ENCODE measurements around the gene SIPA1L2.

Gene SIPA1L2

GRCh38 chr1:232593717-232594502 lies 36.0 kb downstream of the SIPA1L2 start:
- no peak for DNase-seq (ENCODE audit: low read depth in 4 of 4, low spot score in 1 of 4)

GRCh38 chr1:232591344-232591743 lies 38.6 kb downstream of the SIPA1L2 start:
- no peak for DNase-seq (ENCODE audit: low read depth in 4 of 4, low spot score in 1 of 4)

- no peak for DNase-seq (ENCODE audit: low read depth in 4 of 4, low spot score in 1 of 4)
Observed at GRCh38 chr1:232590744-232591082, 39.2 kb downstream of the SIPA1L2 start.

- DNase-seq (ENCODE audit: low read depth in 4 of 4, low spot score in 1 of 4): no peak
Observed at GRCh38 chr1:232589812-232590743, 39.9 kb downstream of the SIPA1L2 start.

- DNase-seq (ENCODE audit: low read depth in 4 of 4, low spot score in 1 of 4): no peak
Observed at GRCh38 chr1:232589111-232589811, 40.7 kb downstream of the SIPA1L2 start.

- peak in 1 of 4 experiments; percentile 12 for DNase-seq (ENCODE audit: low read depth in 4 of 4, low spot score in 1 of 4)
Observed at GRCh38 chr1:232587141-232588008, 42.6 kb downstream of the SIPA1L2 start.

- DNase-seq (ENCODE audit: low read depth in 4 of 4, low spot score in 1 of 4): no peak
Observed at GRCh38 chr1:232586679-232587078, 43.3 kb downstream of the SIPA1L2 start.

GRCh38 chr1:232585486-232585885 lies 44.4 kb downstream of the SIPA1L2 start:
- DNase-seq (ENCODE audit: low read depth in 4 of 4, low spot score in 1 of 4): no peak

- DNase-seq (ENCODE audit: low read depth in 4 of 4, low spot score in 1 of 4): no peak
Observed at GRCh38 chr1:232581932-232582331, 48.0 kb downstream of the SIPA1L2 start.
